GM19043 (cell line): ENCODE data around the gene ATP2C2.
"Not testable (repeated sequence)": the region's sequence is repeated elsewhere in the genome, so short reads cannot be mapped to it uniquely, and the experiment has no call there.

Source experiments
- ATAC-seq: cut with Tn5 transposase; IDR thresholded peaks from one replicate; pipeline ENCODE4 v1.9.1; 2021; ENCODE audit warnings: low read depth; ENCODE audit not compliant: unreplicated experiment

ATP2C2 gene

DNA sequence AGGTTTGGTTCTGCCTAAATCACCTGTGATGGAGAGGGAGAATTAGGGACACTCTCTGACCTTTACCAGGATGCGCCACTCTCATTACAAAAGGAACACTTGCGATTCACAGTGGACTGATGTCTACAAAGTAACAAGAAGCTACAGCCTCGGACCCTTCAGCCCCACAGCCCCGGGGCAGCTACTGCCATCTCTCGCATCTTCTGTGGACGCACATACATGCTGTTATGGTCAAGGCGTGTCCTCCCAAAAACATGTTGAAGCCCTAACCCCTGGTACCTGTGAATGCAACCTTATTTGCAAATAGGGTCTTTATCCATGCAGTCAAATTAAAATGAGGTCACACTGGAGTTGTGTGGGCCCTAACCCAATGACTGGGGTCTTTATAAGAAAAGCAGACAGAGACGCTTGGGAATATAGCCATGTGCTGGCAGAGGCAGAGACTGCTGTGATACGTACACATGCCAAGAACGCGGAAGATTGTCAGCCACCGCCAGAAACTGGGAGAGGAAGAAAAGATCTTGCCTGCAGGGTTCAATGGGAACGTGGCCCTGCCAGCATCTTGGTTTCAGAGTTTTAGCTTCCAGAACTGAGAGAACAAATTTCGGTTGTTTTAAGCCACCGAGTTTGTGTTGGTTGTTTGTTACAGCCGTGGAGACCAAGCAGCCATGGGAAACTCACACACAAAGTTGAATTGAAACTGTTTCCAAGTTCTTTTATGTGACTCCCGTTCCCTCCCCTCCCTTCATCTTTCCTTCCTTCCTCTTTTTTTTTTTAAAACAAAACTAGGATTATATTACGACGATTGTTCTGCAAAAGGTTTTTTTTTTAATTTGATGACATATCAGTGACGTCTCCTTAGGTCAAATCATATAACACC, 23.1 kb downstream of the ATP2C2 start:
- no peak for ATAC-seq

DNA sequence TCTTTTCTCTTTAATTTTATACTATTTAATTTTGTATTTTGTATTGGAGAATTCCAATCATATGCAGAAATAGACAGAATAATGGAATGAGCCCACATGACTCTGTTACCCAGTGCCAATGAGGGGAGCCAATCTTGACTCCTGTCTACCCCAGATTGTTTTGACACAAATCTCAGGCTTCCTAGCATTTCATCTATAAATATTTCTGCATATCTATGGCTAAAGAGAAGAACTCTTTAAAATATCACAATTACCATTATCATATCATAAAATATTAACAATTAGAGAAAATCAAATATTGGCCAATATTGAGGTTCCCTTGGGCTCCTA, 23.7 kb downstream of the ATP2C2 start:
- no peak for ATAC-seq

GRCh38 chr16:84396082-84396481, 27.7 kb downstream of the ATP2C2 start:
- ATAC-seq = not testable (repeated sequence)

DNA sequence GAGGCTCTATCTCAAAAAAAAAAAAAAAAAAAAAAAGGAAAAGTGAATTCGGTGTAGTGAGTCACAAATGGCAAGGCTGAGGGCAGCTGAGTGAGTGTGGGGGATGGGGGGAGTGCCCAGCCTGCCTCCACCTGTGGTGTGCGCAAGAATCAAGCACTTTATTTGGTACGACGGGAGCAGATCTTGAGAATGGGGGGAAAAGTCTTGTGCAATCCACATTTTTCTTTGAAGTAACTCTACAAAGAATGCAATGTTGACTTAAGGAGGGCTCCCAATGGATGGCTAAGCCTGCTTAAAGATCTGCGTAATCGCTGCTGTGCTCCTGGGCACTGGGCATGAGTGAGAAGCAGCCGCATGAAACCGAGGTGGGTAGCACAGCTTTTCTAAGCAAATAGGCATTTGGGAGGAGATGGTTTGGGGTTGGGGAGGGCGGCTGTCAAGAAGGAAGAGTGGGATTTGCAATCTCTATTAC, 28.2 kb downstream of the ATP2C2 start:
- no peak for ATAC-seq

DNA sequence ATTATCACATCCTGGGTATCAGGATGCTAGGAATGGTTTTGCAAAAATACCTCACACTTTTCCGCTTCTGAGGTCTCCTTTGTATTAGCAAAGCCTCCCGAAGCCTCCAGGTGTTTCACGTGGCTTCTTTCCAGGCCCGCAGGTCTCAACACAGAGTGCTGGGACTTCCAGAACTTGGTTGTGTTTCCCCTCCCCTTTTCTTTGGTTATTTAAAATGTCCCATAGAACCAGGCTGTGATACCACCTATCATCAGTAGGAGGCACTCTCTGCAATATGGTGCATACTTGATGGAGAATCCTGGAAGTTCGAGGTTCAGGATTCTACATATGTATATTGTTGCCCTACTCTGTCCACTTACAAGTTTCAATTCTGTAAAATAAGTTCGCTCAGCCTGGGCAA, 28.8 kb downstream of the ATP2C2 start:
- no peak for ATAC-seq

DNA sequence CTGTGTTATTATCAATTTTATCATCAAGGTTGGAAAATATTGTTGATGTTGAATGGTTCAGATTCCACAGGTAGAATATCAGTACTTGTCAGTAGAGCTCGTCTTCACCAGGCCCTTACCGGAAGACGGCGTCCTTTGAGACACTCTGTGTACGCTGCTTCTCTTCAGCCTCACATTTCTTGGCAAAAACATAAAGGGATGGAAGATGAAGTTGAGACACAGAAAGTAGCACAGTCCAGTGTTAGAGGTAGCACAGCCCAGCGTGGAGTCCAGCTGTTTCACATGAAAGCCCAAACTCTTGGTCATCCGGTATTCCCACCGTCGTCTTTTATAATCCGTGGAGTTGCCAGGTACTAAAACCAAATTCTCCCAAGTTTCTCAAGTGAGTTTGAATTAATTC, 30.4 kb downstream of the ATP2C2 start:
- no peak for ATAC-seq

DNA sequence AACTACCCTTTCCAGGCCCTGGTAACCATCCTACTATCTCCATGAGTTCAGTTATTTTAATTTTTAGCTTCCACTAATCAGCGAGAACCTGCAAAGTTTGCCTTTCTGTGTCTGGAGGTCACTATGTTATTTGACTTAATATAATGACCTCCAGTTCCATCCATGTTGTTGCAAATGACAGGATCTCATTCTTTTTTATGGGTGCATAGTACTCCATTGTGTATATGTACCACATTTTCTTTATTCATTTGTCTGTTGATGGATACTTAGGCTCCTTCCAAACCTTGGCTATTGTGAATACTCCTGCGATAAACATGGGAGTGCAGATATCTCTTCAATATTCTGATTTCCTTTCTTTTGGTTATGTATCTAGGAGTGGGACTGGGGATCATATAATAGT, 31.6 kb downstream of the ATP2C2 start:
- not testable (repeated sequence) for ATAC-seq

GRCh38 chr16:84403435-84403834, 35.1 kb downstream of the ATP2C2 start:
- ATAC-seq = not testable (repeated sequence)

DNA sequence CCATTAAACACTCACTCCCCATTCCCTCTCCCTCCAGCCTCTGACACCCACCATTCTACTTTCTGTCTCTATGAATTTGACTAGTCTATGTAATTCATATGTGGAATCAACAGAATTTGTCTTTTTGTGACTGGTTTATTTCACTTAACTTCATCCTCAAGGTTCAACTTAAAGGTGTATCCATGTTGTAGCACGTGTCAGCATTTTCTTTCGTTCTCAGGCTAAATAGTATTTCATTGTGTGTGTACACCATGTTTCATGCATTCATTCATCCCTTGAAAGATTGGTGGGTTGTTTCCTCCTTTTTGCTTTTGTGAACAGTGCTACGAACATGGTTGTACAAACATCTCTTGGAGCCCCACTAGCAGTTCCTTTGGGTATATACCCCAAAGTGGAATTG, 36.0 kb downstream of the ATP2C2 start:
- no peak for ATAC-seq

- ATAC-seq = no peak
Measured at GRCh38 chr16:84404936-84405639, 36.8 kb downstream of the ATP2C2 start.

GRCh38 chr16:84406006-84406963, 37.9 kb downstream of the ATP2C2 start:
- ATAC-seq = no peak

GRCh38 chr16:84407588-84408313, 39.4 kb downstream of the ATP2C2 start:
- no peak for ATAC-seq

DNA sequence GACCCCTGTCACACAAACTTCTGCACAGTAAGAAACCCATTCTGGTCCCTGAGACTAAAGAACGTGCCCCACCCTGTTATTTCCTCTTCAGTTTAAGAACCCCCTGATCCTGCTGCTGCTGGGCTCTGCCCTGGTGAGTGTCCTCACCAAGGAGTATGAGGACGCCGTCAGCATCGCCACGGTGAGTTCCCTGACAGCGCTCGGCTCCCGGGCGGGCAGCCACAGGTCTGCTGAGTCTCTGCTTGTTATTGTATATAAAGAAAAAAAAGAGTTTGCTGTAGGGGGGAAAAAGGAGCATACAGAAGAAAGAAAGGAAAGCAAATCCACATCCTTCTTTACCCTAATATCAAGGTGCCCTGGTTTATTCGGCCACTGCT, 40.0 kb downstream of the ATP2C2 start:
- ATAC-seq = no peak

DNA sequence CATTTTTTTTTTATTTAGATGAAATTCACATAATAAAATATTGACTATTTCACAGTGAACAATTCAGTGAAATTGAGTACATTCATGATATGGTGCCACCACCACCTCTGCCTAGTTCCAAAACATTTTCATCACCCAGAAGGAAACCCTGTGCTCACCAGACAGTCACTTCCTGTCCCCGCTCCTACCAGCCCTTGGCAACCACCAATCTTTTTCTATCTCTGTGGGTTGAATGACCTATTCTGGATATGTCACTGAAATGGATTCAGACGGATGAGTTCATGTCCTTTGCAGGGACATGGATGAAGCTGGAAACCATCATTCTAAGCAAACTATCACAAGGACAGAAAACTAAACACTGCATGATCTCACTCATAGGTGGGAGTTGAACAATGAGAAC, 40.5 kb downstream of the ATP2C2 start:
- no peak for ATAC-seq

DNA sequence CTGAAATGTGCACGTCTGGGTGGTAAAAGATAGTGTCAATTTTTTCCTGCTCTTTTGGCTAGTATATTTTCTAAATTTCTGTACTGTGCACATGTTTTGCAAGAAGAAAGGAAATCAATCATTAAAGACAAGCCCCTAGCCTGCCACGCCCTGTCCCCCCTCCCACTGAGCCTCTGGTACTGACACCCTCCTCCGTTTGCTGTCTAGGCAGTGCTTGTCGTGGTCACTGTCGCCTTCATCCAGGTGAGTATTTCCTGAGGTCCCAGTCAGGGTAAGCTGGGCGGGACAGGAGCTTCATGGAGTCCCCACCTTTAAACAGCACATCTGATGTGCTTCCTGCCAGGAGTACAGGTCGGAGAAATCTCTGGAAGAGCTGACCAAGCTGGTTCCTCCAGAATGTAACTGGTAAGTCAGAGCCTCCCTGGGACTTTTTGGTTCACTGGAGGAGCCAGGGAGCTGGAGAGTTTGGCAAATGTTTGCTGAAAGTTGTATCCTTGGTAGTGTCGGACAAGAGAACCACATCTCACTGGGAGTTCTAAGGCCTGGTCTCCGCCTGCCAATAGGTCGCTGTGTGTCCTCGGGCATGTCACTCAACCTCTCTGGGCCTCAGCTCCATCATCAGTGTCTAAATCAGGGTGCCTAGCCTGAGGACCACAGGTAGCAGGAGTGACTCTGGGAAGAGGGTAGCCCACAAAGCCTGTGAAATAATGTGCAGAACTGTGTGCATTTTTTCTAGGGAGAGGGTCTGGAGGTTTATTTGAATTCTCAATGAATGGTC, 42.2 kb downstream of the ATP2C2 start:
- ATAC-seq = no peak

DNA sequence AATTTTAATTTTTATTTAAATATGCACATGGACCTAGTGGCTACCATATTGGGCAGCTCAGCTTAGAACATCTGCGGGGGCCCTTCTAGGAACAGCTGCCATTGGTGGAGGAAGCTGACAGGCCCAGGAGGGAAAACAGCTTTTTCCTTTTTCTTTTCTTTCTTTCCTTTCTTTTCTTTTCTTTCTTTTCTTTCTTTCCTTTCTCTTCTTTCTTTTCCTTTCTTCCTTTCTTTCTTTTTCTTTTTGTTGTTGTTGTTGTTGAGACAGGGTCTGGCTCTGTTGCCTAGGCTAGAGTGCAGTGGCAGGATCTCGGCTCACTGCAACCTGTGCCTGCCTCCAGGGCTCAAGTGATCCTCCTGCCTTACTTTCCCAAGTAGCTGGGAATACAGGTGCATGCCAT, 43.4 kb downstream of the ATP2C2 start:
- no peak for ATAC-seq

DNA sequence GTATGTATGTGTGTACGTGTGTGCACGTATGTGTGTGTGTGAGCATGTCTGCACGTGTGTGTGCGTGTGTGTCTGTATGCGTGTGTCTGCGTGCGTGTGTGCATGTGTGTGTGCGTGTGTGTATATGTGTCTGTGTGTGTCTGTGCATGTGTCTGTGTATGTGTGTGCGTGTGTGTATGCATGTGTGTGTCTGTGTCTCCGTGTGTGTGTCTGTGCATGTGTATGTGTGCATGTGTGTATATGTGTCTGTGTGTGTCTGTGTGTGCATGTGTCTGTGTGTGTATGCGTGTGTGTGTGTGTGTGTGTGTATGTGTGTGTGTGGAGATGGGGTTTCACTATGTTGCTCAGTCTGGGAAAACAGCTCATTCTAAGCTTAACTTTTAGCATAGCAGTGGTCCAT, 43.9 kb downstream of the ATP2C2 start:
- no peak for ATAC-seq

DNA sequence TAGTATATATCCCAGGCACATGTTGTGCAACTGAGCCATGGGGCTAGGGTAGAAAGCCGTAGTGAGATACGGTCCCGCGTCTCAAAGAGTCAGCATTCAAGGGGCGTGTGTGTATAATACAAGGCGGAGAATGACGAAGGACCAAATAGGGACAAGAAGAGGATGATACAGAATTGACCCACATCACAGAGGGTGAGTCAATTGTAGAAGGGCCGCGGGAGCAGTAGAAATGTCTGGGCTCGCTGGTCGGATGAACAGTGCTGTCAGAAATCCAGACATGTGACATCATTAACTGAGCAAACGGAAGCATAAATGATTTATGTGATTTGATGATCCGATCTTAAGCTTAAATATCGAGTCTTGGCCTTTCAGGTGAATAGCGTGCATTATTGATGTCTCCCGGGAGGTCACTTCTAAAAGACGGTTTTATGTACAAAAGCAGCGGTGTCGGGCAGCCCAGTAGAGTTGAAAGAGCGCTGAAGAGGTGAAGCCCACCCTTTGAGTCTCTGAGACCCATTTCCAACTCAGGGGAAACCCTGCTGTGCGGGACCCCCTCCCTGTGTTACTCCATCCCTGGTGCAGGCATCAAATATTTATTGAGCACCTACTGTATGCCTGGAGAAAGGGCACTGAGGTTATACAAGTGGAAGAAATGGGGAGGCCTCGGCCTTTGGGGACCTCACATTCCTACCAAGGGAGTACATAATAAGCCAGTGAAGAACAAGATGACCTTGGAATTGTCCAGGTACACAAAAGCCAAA, 45.1 kb downstream of the ATP2C2 start:
- no peak for ATAC-seq
